Measurements from ENCODE around the gene TMEM63C. TPM values are rescaled to one million over a fixed set of nuclear protein-coding genes. Genes with fewer than 3 reads are reported as not detected.
A peak's percentile ranks its signal among the peaks of the same experiment; 100 is the strongest.

TMEM63C gene
- total RNA-seq, 1 donor from 2014 or later: 4.6 TPM

DNA sequence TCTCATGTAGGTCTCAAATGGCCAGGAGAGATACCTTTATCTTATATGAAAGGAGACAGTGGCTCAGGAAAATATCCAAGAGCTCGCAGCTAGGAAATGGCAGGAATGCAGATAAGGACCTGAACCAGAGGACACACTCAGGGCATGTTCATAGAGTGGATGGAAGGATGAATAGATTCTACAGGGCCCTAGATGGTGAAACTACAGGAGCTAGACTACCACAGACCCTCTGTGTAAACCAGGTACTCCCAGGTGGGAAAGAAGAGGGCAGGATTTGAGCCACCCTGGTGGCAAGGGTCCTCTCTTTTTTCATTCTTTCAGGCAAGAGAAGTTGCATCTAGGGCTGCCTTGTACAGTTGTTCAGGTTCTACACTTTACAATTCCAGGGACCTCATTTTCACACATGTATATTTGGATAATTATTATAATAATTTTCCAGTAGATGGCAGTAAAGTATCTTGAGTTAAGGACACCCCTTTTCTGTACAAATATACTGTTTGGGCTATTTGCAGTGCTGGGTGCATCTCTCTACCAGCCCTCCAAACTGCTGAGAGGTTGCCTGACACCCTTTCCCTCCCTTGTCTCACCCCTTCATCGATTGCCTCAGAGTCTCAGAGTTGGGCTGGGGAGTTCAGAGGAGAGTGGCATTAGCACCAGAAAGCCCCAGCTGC is 29.5 kb upstream of the TMEM63C start:
- H3K4me3 Mint-ChIP-seq: no peak overlapping the region
- no peaks in the 10 kb centered on the region for H3K9me3 Mint-ChIP-seq
- no peak for DNase-seq (ENCODE audit: extremely low spot score, unreplicated experiment)
- H3K27me3 Mint-ChIP-seq: peaks cover 58% of the 10 kb centered on the region
- H3K27ac Mint-ChIP-seq: no peak overlapping the region
- no peaks in the 10 kb centered on the region for H3K4me1 Mint-ChIP-seq (ENCODE audit: unreplicated experiment)
- no peaks in the 10 kb centered on the region for H3K36me3 Mint-ChIP-seq
- peak; percentile 43 for TF ChIP-seq CTCF (conservative IDR thresholded peaks at IDR 0.05)

DNA sequence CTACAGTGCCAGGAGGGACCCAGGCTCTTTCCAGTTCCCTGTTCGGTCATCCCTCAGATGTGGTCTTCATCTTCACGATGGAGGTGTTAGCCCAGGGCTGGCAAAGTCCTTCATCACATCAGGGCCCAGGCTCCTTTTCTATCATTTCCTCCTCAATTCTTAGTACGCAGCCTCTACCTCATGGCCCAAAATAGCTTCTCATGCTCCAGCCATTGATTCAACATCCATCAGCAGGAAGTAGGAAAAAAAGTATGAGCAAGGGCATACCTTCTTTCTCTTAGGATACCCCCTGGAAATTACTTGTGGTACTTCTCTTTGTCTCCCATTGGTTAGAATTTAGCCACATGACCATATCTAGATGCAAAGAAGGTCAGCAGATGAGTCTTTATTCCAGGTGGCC is 27.8 kb upstream of the TMEM63C start:
- Mint-ChIP-seq H3K27ac (no peak overlapping the region), H3K4me3 (no peak overlapping the region), H3K4me1 (ENCODE audit: unreplicated experiment) (no peaks in the 10 kb centered on the region), H3K9me3 (no peaks in the 10 kb centered on the region), H3K36me3 (no peaks in the 10 kb centered on the region), H3K27me3 (peaks cover 60% of the 10 kb centered on the region)
- no peak for TF ChIP-seq CTCF (conservative IDR thresholded peaks at IDR 0.05)
- DNase-seq (ENCODE audit: extremely low spot score, unreplicated experiment): no peak

DNA sequence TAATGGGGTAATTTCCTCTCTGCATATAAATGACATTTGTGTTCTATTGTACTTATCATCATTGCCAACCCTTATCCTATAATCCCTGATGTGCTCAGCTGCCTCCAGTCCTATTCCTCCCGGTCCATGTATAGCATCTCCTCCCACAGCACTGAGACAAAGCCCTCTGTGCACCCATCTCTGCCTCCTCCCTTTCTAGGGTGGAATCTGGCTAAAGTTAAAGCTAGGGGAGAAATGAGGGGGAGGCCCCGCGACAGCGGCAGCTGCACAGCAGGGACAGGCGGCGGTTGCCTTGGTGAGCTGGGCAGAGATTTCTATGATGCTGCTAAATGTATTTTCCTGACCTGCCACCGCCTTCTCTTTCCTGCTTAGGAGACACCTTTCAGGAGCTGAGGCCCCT is 27.2 kb upstream of the TMEM63C start:
- Mint-ChIP-seq H3K4me3 (no peak overlapping the region), H3K27ac (no peak overlapping the region), H3K4me1 (ENCODE audit: unreplicated experiment) (no peaks in the 10 kb centered on the region), H3K27me3 (peaks cover 60% of the 10 kb centered on the region), H3K36me3 (no peaks in the 10 kb centered on the region), H3K9me3 (no peaks in the 10 kb centered on the region)
- no peak for TF ChIP-seq CTCF (conservative IDR thresholded peaks at IDR 0.05)
- DNase-seq (ENCODE audit: extremely low spot score, unreplicated experiment): no peak

DNA sequence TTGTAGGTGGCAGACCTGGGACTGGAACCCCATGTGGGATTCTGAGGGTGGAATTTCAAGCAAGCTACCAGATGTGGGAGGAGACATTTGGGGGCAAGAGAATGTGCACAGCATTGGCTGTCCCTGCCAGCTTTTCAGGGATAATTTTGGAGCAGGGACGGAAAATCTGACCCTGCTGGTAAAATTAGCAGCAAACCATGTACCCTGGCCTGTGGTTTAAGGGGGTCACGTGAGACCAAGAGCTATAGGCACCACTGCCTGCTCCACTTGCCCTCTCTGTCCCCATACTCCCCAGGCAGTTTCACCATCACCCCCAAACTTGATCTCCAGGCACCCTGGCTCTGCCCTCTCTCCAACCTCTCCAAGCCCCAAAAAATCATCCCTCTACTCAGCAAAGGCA is 26.5 kb upstream of the TMEM63C start:
- no peaks in the 10 kb centered on the region for H3K9me3 Mint-ChIP-seq
- no peak for DNase-seq (ENCODE audit: extremely low spot score, unreplicated experiment)
- H3K27me3 Mint-ChIP-seq: peaks cover 56% of the 10 kb centered on the region
- no peak for TF ChIP-seq CTCF (conservative IDR thresholded peaks at IDR 0.05)
- H3K36me3 Mint-ChIP-seq: no peaks in the 10 kb centered on the region
- no peak overlapping the region for H3K4me3 Mint-ChIP-seq
- H3K4me1 Mint-ChIP-seq (ENCODE audit: unreplicated experiment): no peaks in the 10 kb centered on the region
- no peak overlapping the region for H3K27ac Mint-ChIP-seq

DNA sequence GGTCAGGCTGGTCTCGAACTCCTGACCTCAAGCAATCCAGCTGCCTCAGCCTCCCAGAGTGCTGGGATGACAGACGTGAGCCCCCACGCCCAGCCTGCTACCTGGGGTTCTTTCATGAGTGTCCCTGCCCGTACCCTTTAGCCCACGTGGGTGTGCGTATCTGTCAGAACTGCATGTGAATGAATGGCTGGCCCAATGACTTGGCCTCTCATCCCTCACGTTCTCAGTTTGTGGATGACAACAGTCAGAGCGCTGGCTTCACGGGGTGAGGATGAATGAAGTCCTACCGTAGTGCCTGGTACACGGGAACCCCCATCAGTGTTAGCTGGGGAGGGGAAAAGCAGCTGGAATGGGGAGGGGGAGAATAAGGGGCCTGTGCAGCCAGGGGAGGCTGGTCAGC is 23.9 kb upstream of the TMEM63C start:
- no peaks in the 10 kb centered on the region for H3K4me1 Mint-ChIP-seq (ENCODE audit: unreplicated experiment)
- H3K27ac Mint-ChIP-seq: no peak overlapping the region
- H3K27me3 Mint-ChIP-seq: peaks cover 62% of the 10 kb centered on the region
- no peak for TF ChIP-seq CTCF (conservative IDR thresholded peaks at IDR 0.05)
- no peaks in the 10 kb centered on the region for H3K36me3 Mint-ChIP-seq
- H3K9me3 Mint-ChIP-seq: no peaks in the 10 kb centered on the region
- DNase-seq (ENCODE audit: extremely low spot score, unreplicated experiment): no peak
- H3K4me3 Mint-ChIP-seq: no peak overlapping the region

Measured in type B pancreatic cell (in vitro differentiated cells).